ENCODE results near the gene ALPK3. TPM values are rescaled to one million over a fixed set of nuclear protein-coding genes. Genes with fewer than 3 reads are reported as not detected.
A peak's percentile ranks its signal among the peaks of the same experiment; 100 is the strongest.

ALPK3 gene
- total and polyA plus RNA-seq, 9 of the 15 experiments (the other 6 are each of a cell fraction or from before 2014, with no cell fraction given), result 0.04 to 1.0 (median 0.07) TPM; not detected in 2

DNA sequence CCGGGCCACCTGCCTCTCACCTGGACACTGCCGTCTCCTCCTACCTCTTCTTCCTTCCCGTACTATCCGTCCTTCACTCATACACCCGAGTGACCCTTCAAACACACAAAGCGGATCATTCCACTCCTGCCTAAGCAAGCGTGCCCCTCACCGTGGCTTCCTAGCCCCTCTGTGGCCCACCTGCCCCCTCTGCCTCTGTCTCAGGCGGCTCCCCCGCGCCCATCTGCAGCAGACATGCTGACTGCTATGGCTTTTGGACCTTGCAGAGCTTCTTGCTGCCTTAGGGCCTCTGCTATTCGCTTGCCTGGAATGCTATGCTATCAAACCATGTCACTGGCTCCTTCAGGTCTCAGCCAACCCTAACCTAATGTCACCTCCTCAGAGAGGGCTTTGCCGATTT lies 105.4 kb downstream of the ALPK3 start:
- H3K79me2 ChIP-seq (ENCODE audit: control insufficient read depth, insufficient read depth, low read length), result no peaks in the 10 kb centered on the region
- H3K36me3 ChIP-seq (ENCODE audit: control insufficient read depth, insufficient read depth, low read length), result no peaks in the 10 kb centered on the region
- H3K27ac ChIP-seq (ENCODE audit: extremely low read depth, low read depth, low read length), result no peak overlapping the region
- H3K4me3 ChIP-seq, result no peak overlapping the region
- H4K20me1 ChIP-seq (replicated peaks; ENCODE audit: control insufficient read depth, insufficient read depth, low read length), result no peaks in the 10 kb centered on the region
- H3K27me3 ChIP-seq (ENCODE audit: control insufficient read depth in 2 of 2, insufficient read depth in 2 of 2, low read length in 2 of 2), result no peaks in the 10 kb centered on the region
- peaks cover 1 to 8% of the 10 kb centered on the region in 2 experiments; a peak in 2 of 5 replicates for H3K4me1 ChIP-seq (replicated peaks in 1 of 2; ENCODE audit: control insufficient read depth in 2 of 2, insufficient read depth in 2 of 2, low read length in 2 of 2)
- ChIA-PET CTCF (ENCODE audit: low intra/inter-chr PET ratio) (no interaction called here), POLR2A (no interaction called here)
- no peak for FAIRE-seq
- DNase-seq (ENCODE audit: extremely low read depth in 1 of 4, low spot score in 3 of 4), result no peak
- peak overlapping the region in 1 of 2 experiments; percentile 47; a peak in 1 of 4 replicates for H3K9ac ChIP-seq (ENCODE audit: insufficient read depth in 1 of 2, low read depth in 2 of 2, low read length in 2 of 2)
- BruUV-seq (replicated peaks), result no TSS peak
- intact Hi-C loops (cut with micrococcal nuclease) (no loop called here), in situ Hi-C loops (cut with MboI) (loop anchor here (5.0 kb wide), 1 partner anchor 85 kb away; no protein-coding TSS in a partner anchor)
- no peak for ATAC-seq
- WGBS (ENCODE audit: insufficient coverage, low coverage, missing lambda C conversion rate), result 34% methylated on average over 13 of the region's 13 CpGs
- TF ChIP-seq, protein P1, sequence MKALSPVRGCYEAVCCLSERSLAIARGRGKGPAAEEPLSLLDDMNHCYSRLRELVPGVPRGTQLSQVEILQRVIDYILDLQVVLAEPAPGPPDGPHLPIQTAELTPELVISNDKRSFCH (CRISPR knock-in tag; IDR thresholded peaks at IDR 0.05), result no peak
- TF ChIP-seq, protein P1 (tag; IDR thresholded peaks at IDR 0.05), result no peak
- no peak for TF ChIP-seq SLC30A9 (CRISPR knock-in tag; IDR thresholded peaks at IDR 0.05)
- no peak overlapping the region for H2AFZ ChIP-seq (ENCODE audit: low read depth, low read length)
- H3K9me3 ChIP-seq (replicated peaks; ENCODE audit: control insufficient read depth, insufficient read depth, low read depth, low read length), result no peaks in the 10 kb centered on the region
- H3K9me1 ChIP-seq (ENCODE audit: control insufficient read depth, insufficient read depth, low read length), result no peaks in the 10 kb centered on the region
- no peak overlapping the region for H3K4me2 ChIP-seq (ENCODE audit: insufficient read depth, low read length)

Small RNA genes lying within 50 kb of the gene (small RNA-seq; reads per million reads assigned to genes)
- not detected for gene RF00402

Other genes with a start within 250 kb of the ALPK3 start
- gene ZSCAN2, start 216.3 kb upstream of the ALPK3 start, total RNA-seq (2014; rRNA removed), result 8.7 and 9.2 TPM in 2 replicates
- 5.0 and 6.1 TPM in 2 replicates for gene ZSCAN2, start 216.3 kb upstream of the ALPK3 start, total RNA-seq (2014; rRNA removed; fragmentation: Illumina TruSeq; extraction: Trizol)
- gene ZSCAN2, start 216.3 kb upstream of the ALPK3 start, total RNA-seq (2015; rRNA removed; fragmentation: Illumina TruSeq; extraction: Trizol), result 6.6 and 8.3 TPM in 2 replicates
- gene ZSCAN2, start 216.3 kb upstream of the ALPK3 start, total RNA-seq (2021), result 6.8 and 7.4 TPM in 2 replicates
- gene ZSCAN2, start 216.3 kb upstream of the ALPK3 start, polyA plus RNA-seq (2011; rRNA removed), result 8.9 TPM in 2 replicates
- 6.4 and 6.9 TPM in 2 replicates for gene ZSCAN2, start 216.3 kb upstream of the ALPK3 start, polyA plus RNA-seq (2014; fragmentation: Illumina TruSeq; extraction: Trizol)
- 1 to 10 TPM; 1.7 to 2.3 TPM for gene ZSCAN2, start 216.3 kb upstream of the ALPK3 start, polyA plus RNA-seq (2014; fragmentation: Nextera tagmentation; extraction: Ambion mirVana)
- 11.3 and 14.2 TPM in 2 replicates for gene ZSCAN2, start 216.3 kb upstream of the ALPK3 start, polyA plus RNA-seq (2014; rRNA removed)
- gene WDR73, start 163.1 kb upstream of the ALPK3 start, total RNA-seq (2014; rRNA removed), result 20.7 and 21.7 TPM in 2 replicates
- gene WDR73, start 163.1 kb upstream of the ALPK3 start, total RNA-seq (2014; rRNA removed; fragmentation: Illumina TruSeq; extraction: Trizol), result 24.3 and 24.4 TPM in 2 replicates
- gene WDR73, start 163.1 kb upstream of the ALPK3 start, total RNA-seq (2015; rRNA removed; fragmentation: Illumina TruSeq; extraction: Trizol), result 18.6 and 19.8 TPM in 2 replicates
- gene WDR73, start 163.1 kb upstream of the ALPK3 start, total RNA-seq (2021), result 21.7 and 22.8 TPM in 2 replicates
- 20.1 and 24.3 TPM in 2 replicates for gene WDR73, start 163.1 kb upstream of the ALPK3 start, polyA plus RNA-seq (2011; rRNA removed)
- 21.9 and 25.4 TPM in 2 replicates for gene WDR73, start 163.1 kb upstream of the ALPK3 start, polyA plus RNA-seq (2014; fragmentation: Illumina TruSeq; extraction: Trizol)
- gene WDR73, start 163.1 kb upstream of the ALPK3 start, polyA plus RNA-seq (2014; fragmentation: Nextera tagmentation; extraction: Ambion mirVana), result 10 to 100 TPM in 1 of 2 experiments, 1 to 10 TPM in 1; 9.2 to 11.5 TPM
- gene WDR73, start 163.1 kb upstream of the ALPK3 start, polyA plus RNA-seq (2014; rRNA removed), result 23.9 and 30.7 TPM in 2 replicates
- gene NMB, start 159.2 kb upstream of the ALPK3 start, total RNA-seq (2014; rRNA removed), result 0.53 TPM in 1 of 2 replicates, not detected in the other
- gene NMB, start 159.2 kb upstream of the ALPK3 start, total RNA-seq (2014; rRNA removed; fragmentation: Illumina TruSeq; extraction: Trizol), result not detected in 2 replicates
- not detected in 2 replicates for gene NMB, start 159.2 kb upstream of the ALPK3 start, total RNA-seq (2015; rRNA removed; fragmentation: Illumina TruSeq; extraction: Trizol)
- 0.16 and 0.25 TPM in 2 replicates for gene NMB, start 159.2 kb upstream of the ALPK3 start, total RNA-seq (2021)
- gene NMB, start 159.2 kb upstream of the ALPK3 start, polyA plus RNA-seq (2011; rRNA removed), result 0.07 and 0.22 TPM in 2 replicates
- not detected in 2 replicates for gene NMB, start 159.2 kb upstream of the ALPK3 start, polyA plus RNA-seq (2014; fragmentation: Illumina TruSeq; extraction: Trizol)
- under 1 TPM; 0.06 to 0.11 TPM for gene NMB, start 159.2 kb upstream of the ALPK3 start, polyA plus RNA-seq (2014; fragmentation: Nextera tagmentation; extraction: Ambion mirVana)
- not detected in 2 replicates for gene NMB, start 159.2 kb upstream of the ALPK3 start, polyA plus RNA-seq (2014; rRNA removed)
- 170 and 198 TPM in 2 replicates for gene SEC11A, start 101.2 kb upstream of the ALPK3 start, total RNA-seq (2014; rRNA removed)
- gene SEC11A, start 101.2 kb upstream of the ALPK3 start, total RNA-seq (2014; rRNA removed; fragmentation: Illumina TruSeq; extraction: Trizol), result 270 and 314 TPM in 2 replicates
- gene SEC11A, start 101.2 kb upstream of the ALPK3 start, total RNA-seq (2015; rRNA removed; fragmentation: Illumina TruSeq; extraction: Trizol), result 204 and 217 TPM in 2 replicates
- 175 and 183 TPM in 2 replicates for gene SEC11A, start 101.2 kb upstream of the ALPK3 start, total RNA-seq (2021)
- gene SEC11A, start 101.2 kb upstream of the ALPK3 start, polyA plus RNA-seq (2011; rRNA removed), result 166 and 238 TPM in 2 replicates
- gene SEC11A, start 101.2 kb upstream of the ALPK3 start, polyA plus RNA-seq (2014; fragmentation: Illumina TruSeq; extraction: Trizol), result 240 and 254 TPM in 2 replicates
- 100 to 1,000 TPM; 206 to 229 TPM for gene SEC11A, start 101.2 kb upstream of the ALPK3 start, polyA plus RNA-seq (2014; fragmentation: Nextera tagmentation; extraction: Ambion mirVana)
- 301 and 310 TPM in 2 replicates for gene SEC11A, start 101.2 kb upstream of the ALPK3 start, polyA plus RNA-seq (2014; rRNA removed)
- gene ZNF592, start 68.8 kb upstream of the ALPK3 start, total RNA-seq (2014; rRNA removed), result 5.9 and 9.1 TPM in 2 replicates
- 6.3 and 6.6 TPM in 2 replicates for gene ZNF592, start 68.8 kb upstream of the ALPK3 start, total RNA-seq (2014; rRNA removed; fragmentation: Illumina TruSeq; extraction: Trizol)
- 9.1 and 9.2 TPM in 2 replicates for gene ZNF592, start 68.8 kb upstream of the ALPK3 start, total RNA-seq (2015; rRNA removed; fragmentation: Illumina TruSeq; extraction: Trizol)
- gene ZNF592, start 68.8 kb upstream of the ALPK3 start, total RNA-seq (2021), result 22.0 and 23.8 TPM in 2 replicates
- 7.4 and 10.4 TPM in 2 replicates for gene ZNF592, start 68.8 kb upstream of the ALPK3 start, polyA plus RNA-seq (2011; rRNA removed)
- gene ZNF592, start 68.8 kb upstream of the ALPK3 start, polyA plus RNA-seq (2014; fragmentation: Illumina TruSeq; extraction: Trizol), result 18.5 and 18.8 TPM in 2 replicates
- gene ZNF592, start 68.8 kb upstream of the ALPK3 start, polyA plus RNA-seq (2014; fragmentation: Nextera tagmentation; extraction: Ambion mirVana), result 1 to 10 TPM in 1 of 2 experiments, under 1 TPM in 1; 0.88 to 1.7 TPM
- 11.6 TPM in 2 replicates for gene ZNF592, start 68.8 kb upstream of the ALPK3 start, polyA plus RNA-seq (2014; rRNA removed)
- not detected in 2 replicates for gene SLC28A1, start 67.3 kb downstream of the ALPK3 start, total RNA-seq (2014; rRNA removed)
- gene SLC28A1, start 67.3 kb downstream of the ALPK3 start, total RNA-seq (2014; rRNA removed; fragmentation: Illumina TruSeq; extraction: Trizol), result not detected in 2 replicates
- gene SLC28A1, start 67.3 kb downstream of the ALPK3 start, total RNA-seq (2015; rRNA removed; fragmentation: Illumina TruSeq; extraction: Trizol), result not detected in 2 replicates
- gene SLC28A1, start 67.3 kb downstream of the ALPK3 start, total RNA-seq (2021), result not detected in 2 replicates
- not detected in 2 replicates for gene SLC28A1, start 67.3 kb downstream of the ALPK3 start, polyA plus RNA-seq (2011; rRNA removed)
- not detected in 2 replicates for gene SLC28A1, start 67.3 kb downstream of the ALPK3 start, polyA plus RNA-seq (2014; fragmentation: Illumina TruSeq; extraction: Trizol)
- gene SLC28A1, start 67.3 kb downstream of the ALPK3 start, polyA plus RNA-seq (2014; fragmentation: Nextera tagmentation; extraction: Ambion mirVana), result under 1 TPM in 1 of 2 experiments, not detected in 1; 0.04 TPM
- gene SLC28A1, start 67.3 kb downstream of the ALPK3 start, polyA plus RNA-seq (2014; rRNA removed), result not detected in 2 replicates
- gene PDE8A, start 164.5 kb downstream of the ALPK3 start, total RNA-seq (2014; rRNA removed), result 16.8 and 17.6 TPM in 2 replicates
- 20.5 and 25.5 TPM in 2 replicates for gene PDE8A, start 164.5 kb downstream of the ALPK3 start, total RNA-seq (2014; rRNA removed; fragmentation: Illumina TruSeq; extraction: Trizol)
- 19.8 and 22.3 TPM in 2 replicates for gene PDE8A, start 164.5 kb downstream of the ALPK3 start, total RNA-seq (2015; rRNA removed; fragmentation: Illumina TruSeq; extraction: Trizol)
- 19.8 and 20.9 TPM in 2 replicates for gene PDE8A, start 164.5 kb downstream of the ALPK3 start, total RNA-seq (2021)
- 37.1 and 40.3 TPM in 2 replicates for gene PDE8A, start 164.5 kb downstream of the ALPK3 start, polyA plus RNA-seq (2011; rRNA removed)
- 23.7 and 26.4 TPM in 2 replicates for gene PDE8A, start 164.5 kb downstream of the ALPK3 start, polyA plus RNA-seq (2014; fragmentation: Illumina TruSeq; extraction: Trizol)
- gene PDE8A, start 164.5 kb downstream of the ALPK3 start, polyA plus RNA-seq (2014; fragmentation: Nextera tagmentation; extraction: Ambion mirVana), result 1 to 10 TPM; 5.9 to 7.9 TPM
- 21.0 and 24.4 TPM in 2 replicates for gene PDE8A, start 164.5 kb downstream of the ALPK3 start, polyA plus RNA-seq (2014; rRNA removed)

Measured in K562 (cell line).